NT2/D1 (cell line): ENCODE results near the gene TCF4.

ENCODE experiments used
- SUZ12 ChIP-seq: IDR thresholded peaks from 2 replicates; pipeline ENCODE4 v1.6.1; 2011; ENCODE audit not compliant: insufficient read length, insufficient read depth; ENCODE audit errors: extremely low read depth
- YY1 ChIP-seq: IDR thresholded peaks from 2 replicates; pipeline ENCODE4 v1.6.1; 2011; ENCODE audit not compliant: insufficient read length, insufficient read depth

GRCh38 chr18:55214534-55214933, 373.5 kb downstream of the TCF4 start:
- TF ChIP-seq SUZ12: no peak
- TF ChIP-seq YY1: no peak
